Measurements from ENCODE around the gene PEX3.

The PEX3 gene

GRCh38 chr6:143476545-143476944 is 25.9 kb downstream of the PEX3 start:
- no peak for DNase-seq
- no peaks in the 10 kb centered on the region for H3K36me3 ChIP-seq (ENCODE audit: control insufficient read depth, insufficient read depth, low read length)
- WGBS (ENCODE audit: extremely low coverage, insufficient coverage, low lambda C conversion rate): no CpG with 5 or more reads among the region's 1 CpG

GRCh38 chr6:143478479-143479062 is 28.0 kb downstream of the PEX3 start:
- Histone ChIP-seq H3K27ac (ENCODE audit: low read depth, low read length) (no peak overlapping the region), H3K18ac (ENCODE audit: low read length) (no peak overlapping the region), H4K8ac (ENCODE audit: low read depth, low read length) (no peak overlapping the region), H3K56ac (ENCODE audit: low read length) (no peak overlapping the region), H3K4me1 (ENCODE audit: control insufficient read depth, low read depth, low read length) (no peaks in the 10 kb centered on the region), H2AK5ac (ENCODE audit: low read length) (no peak overlapping the region), H3K4me2 (ENCODE audit: low read length) (no peak overlapping the region), H2BK15ac (replicated peaks; ENCODE audit: low read depth) (no peak overlapping the region), H4K5ac (ENCODE audit: low read length) (no peak overlapping the region), H3K79me1 (ENCODE audit: low read length) (no peaks in the 10 kb centered on the region), H3K36me3 (ENCODE audit: control insufficient read depth, insufficient read depth, low read length) (no peaks in the 10 kb centered on the region), H3K79me2 (ENCODE audit: control insufficient read depth, insufficient read depth, low read length) (no peaks in the 10 kb centered on the region), H3K4ac (ENCODE audit: low read depth, low read length) (no peak overlapping the region), H3K4me3 (ENCODE audit: low read length) (no peak overlapping the region), H3K27me3 (ENCODE audit: insufficient read depth, low read length, poor library complexity) (no peaks in the 10 kb centered on the region), H3K9ac (ENCODE audit: low read length) (no peak overlapping the region), H3K23ac (ENCODE audit: low read length) (no peak overlapping the region), H2BK5ac (ENCODE audit: low read length) (no peak overlapping the region), H2BK120ac (ENCODE audit: low read depth, low read length) (no peak overlapping the region)
- no peak for DNase-seq
- WGBS (ENCODE audit: extremely low coverage, insufficient coverage, low lambda C conversion rate): no CpG with 5 or more reads among the region's 3 CpGs

More at GRCh38 chr6:143476545-143476944, 25.9 kb downstream of the PEX3 start:
- Histone ChIP-seq H3K27ac (ENCODE audit: low read depth, low read length) (no peak overlapping the region), H3K4me3 (ENCODE audit: low read length) (no peak overlapping the region), H3K23ac (ENCODE audit: low read length) (no peak overlapping the region), H4K5ac (ENCODE audit: low read length) (no peak overlapping the region), H3K79me1 (ENCODE audit: low read length) (no peaks in the 10 kb centered on the region), H3K9ac (ENCODE audit: low read length) (no peak overlapping the region), H3K56ac (ENCODE audit: low read length) (no peak overlapping the region), H2BK5ac (ENCODE audit: low read length) (no peak overlapping the region), H3K18ac (ENCODE audit: low read length) (no peak overlapping the region), H2BK15ac (replicated peaks; ENCODE audit: low read depth) (no peak overlapping the region), H2AK5ac (ENCODE audit: low read length) (no peak overlapping the region), H3K27me3 (ENCODE audit: insufficient read depth, low read length, poor library complexity) (no peaks in the 10 kb centered on the region), H2BK120ac (ENCODE audit: low read depth, low read length) (no peak overlapping the region), H3K4me1 (ENCODE audit: control insufficient read depth, low read depth, low read length) (no peaks in the 10 kb centered on the region), H3K4me2 (ENCODE audit: low read length) (no peak overlapping the region), H3K79me2 (ENCODE audit: control insufficient read depth, insufficient read depth, low read length) (no peaks in the 10 kb centered on the region), H4K8ac (ENCODE audit: low read depth, low read length) (no peak overlapping the region), H3K4ac (ENCODE audit: low read depth, low read length) (no peak overlapping the region)

GRCh38 chr6:143482593-143482992 is 32.0 kb downstream of the PEX3 start:
- no peak overlapping the region for H2BK15ac ChIP-seq (replicated peaks; ENCODE audit: low read depth)
- H3K4ac ChIP-seq (ENCODE audit: low read depth, low read length): no peak overlapping the region
- no peak overlapping the region for H2BK120ac ChIP-seq (ENCODE audit: low read depth, low read length)
- H3K9ac ChIP-seq (ENCODE audit: low read length): no peak overlapping the region
- no peak overlapping the region for H3K4me2 ChIP-seq (ENCODE audit: low read length)
- WGBS (ENCODE audit: extremely low coverage, insufficient coverage, low lambda C conversion rate): no CpG with 5 or more reads among the region's 2 CpGs
- H3K4me3 ChIP-seq (ENCODE audit: low read length): no peak overlapping the region
- no peak overlapping the region for H3K23ac ChIP-seq (ENCODE audit: low read length)
- no peaks in the 10 kb centered on the region for H3K27me3 ChIP-seq (ENCODE audit: insufficient read depth, low read length, poor library complexity)
- no peaks in the 10 kb centered on the region for H3K79me1 ChIP-seq (ENCODE audit: low read length)
- H3K4me1 ChIP-seq (ENCODE audit: control insufficient read depth, low read depth, low read length): no peaks in the 10 kb centered on the region
- H2AK5ac ChIP-seq (ENCODE audit: low read length): no peak overlapping the region
- no peak overlapping the region for H3K18ac ChIP-seq (ENCODE audit: low read length)
- H4K8ac ChIP-seq (ENCODE audit: low read depth, low read length): no peak overlapping the region
- no peaks in the 10 kb centered on the region for H3K36me3 ChIP-seq (ENCODE audit: control insufficient read depth, insufficient read depth, low read length)
- H3K56ac ChIP-seq (ENCODE audit: low read length): no peak overlapping the region
- H2BK5ac ChIP-seq (ENCODE audit: low read length): no peak overlapping the region
- no peaks in the 10 kb centered on the region for H3K79me2 ChIP-seq (ENCODE audit: control insufficient read depth, insufficient read depth, low read length)
- H3K27ac ChIP-seq (ENCODE audit: low read depth, low read length): no peak overlapping the region
- DNase-seq: no peak
- H4K5ac ChIP-seq (ENCODE audit: low read length): no peak overlapping the region

GRCh38 chr6:143485967-143486366 is 35.4 kb downstream of the PEX3 start:
- H3K79me2 ChIP-seq (ENCODE audit: control insufficient read depth, insufficient read depth, low read length): no peaks in the 10 kb centered on the region
- H3K4me1 ChIP-seq (ENCODE audit: control insufficient read depth, low read depth, low read length): no peaks in the 10 kb centered on the region
- no peaks in the 10 kb centered on the region for H3K27me3 ChIP-seq (ENCODE audit: insufficient read depth, low read length, poor library complexity)
- no CpG with 5 or more reads among the region's 2 CpGs for WGBS (ENCODE audit: extremely low coverage, insufficient coverage, low lambda C conversion rate)
- no peak overlapping the region for H2BK15ac ChIP-seq (replicated peaks; ENCODE audit: low read depth)
- H3K56ac ChIP-seq (ENCODE audit: low read length): no peak overlapping the region
- H4K8ac ChIP-seq (ENCODE audit: low read depth, low read length): no peak overlapping the region
- H3K9ac ChIP-seq (ENCODE audit: low read length): no peak overlapping the region
- H3K4me2 ChIP-seq (ENCODE audit: low read length): no peak overlapping the region
- no peak overlapping the region for H4K5ac ChIP-seq (ENCODE audit: low read length)
- H3K36me3 ChIP-seq (ENCODE audit: control insufficient read depth, insufficient read depth, low read length): no peaks in the 10 kb centered on the region
- H2AK5ac ChIP-seq (ENCODE audit: low read length): no peak overlapping the region
- no peak overlapping the region for H2BK120ac ChIP-seq (ENCODE audit: low read depth, low read length)
- H3K27ac ChIP-seq (ENCODE audit: low read depth, low read length): no peak overlapping the region
- H3K18ac ChIP-seq (ENCODE audit: low read length): no peak overlapping the region
- no peak for DNase-seq
- H3K4me3 ChIP-seq (ENCODE audit: low read length): no peak overlapping the region
- no peaks in the 10 kb centered on the region for H3K79me1 ChIP-seq (ENCODE audit: low read length)
- no peak overlapping the region for H3K23ac ChIP-seq (ENCODE audit: low read length)
- no peak overlapping the region for H3K4ac ChIP-seq (ENCODE audit: low read depth, low read length)
- H2BK5ac ChIP-seq (ENCODE audit: low read length): no peak overlapping the region

- Histone ChIP-seq H3K4me2 (ENCODE audit: low read length) (no peak overlapping the region), H3K79me2 (ENCODE audit: control insufficient read depth, insufficient read depth, low read length) (no peaks in the 10 kb centered on the region), H2AK5ac (ENCODE audit: low read length) (no peak overlapping the region), H2BK120ac (ENCODE audit: low read depth, low read length) (no peak overlapping the region), H3K36me3 (ENCODE audit: control insufficient read depth, insufficient read depth, low read length) (no peaks in the 10 kb centered on the region), H3K27me3 (ENCODE audit: insufficient read depth, low read length, poor library complexity) (no peaks in the 10 kb centered on the region), H3K4me3 (ENCODE audit: low read length) (no peak overlapping the region), H4K8ac (ENCODE audit: low read depth, low read length) (no peak overlapping the region), H3K9ac (ENCODE audit: low read length) (no peak overlapping the region), H3K4ac (ENCODE audit: low read depth, low read length) (no peak overlapping the region), H3K27ac (ENCODE audit: low read depth, low read length) (no peak overlapping the region), H2BK5ac (ENCODE audit: low read length) (no peak overlapping the region), H3K18ac (ENCODE audit: low read length) (no peak overlapping the region), H4K5ac (ENCODE audit: low read length) (no peak overlapping the region), H3K79me1 (ENCODE audit: low read length) (no peaks in the 10 kb centered on the region), H3K23ac (ENCODE audit: low read length) (no peak overlapping the region), H3K56ac (ENCODE audit: low read length) (no peak overlapping the region), H2BK15ac (replicated peaks; ENCODE audit: low read depth) (no peak overlapping the region), H3K4me1 (ENCODE audit: control insufficient read depth, low read depth, low read length) (no peaks in the 10 kb centered on the region)
- DNase-seq: no peak
- no CpG with 5 or more reads among the region's 3 CpGs for WGBS (ENCODE audit: extremely low coverage, insufficient coverage, low lambda C conversion rate)
These were observed 36.1 kb downstream of the PEX3 start for GRCh38 chr6:143486752-143487151.

GRCh38 chr6:143490244-143490643 is 39.6 kb downstream of the PEX3 start:
- Histone ChIP-seq H3K9ac (ENCODE audit: low read length) (no peak overlapping the region), H4K8ac (ENCODE audit: low read depth, low read length) (no peak overlapping the region), H3K4me1 (ENCODE audit: control insufficient read depth, low read depth, low read length) (no peaks in the 10 kb centered on the region), H3K79me1 (ENCODE audit: low read length) (no peaks in the 10 kb centered on the region), H3K56ac (ENCODE audit: low read length) (no peak overlapping the region), H3K23ac (ENCODE audit: low read length) (no peak overlapping the region), H3K36me3 (ENCODE audit: control insufficient read depth, insufficient read depth, low read length) (no peaks in the 10 kb centered on the region), H2AK5ac (ENCODE audit: low read length) (no peak overlapping the region), H3K79me2 (ENCODE audit: control insufficient read depth, insufficient read depth, low read length) (no peaks in the 10 kb centered on the region), H2BK15ac (replicated peaks; ENCODE audit: low read depth) (no peak overlapping the region), H3K4me2 (ENCODE audit: low read length) (no peak overlapping the region), H2BK120ac (ENCODE audit: low read depth, low read length) (no peak overlapping the region), H3K27me3 (ENCODE audit: insufficient read depth, low read length, poor library complexity) (no peaks in the 10 kb centered on the region), H4K5ac (ENCODE audit: low read length) (no peak overlapping the region), H3K18ac (ENCODE audit: low read length) (no peak overlapping the region), H2BK5ac (ENCODE audit: low read length) (no peak overlapping the region), H3K4me3 (ENCODE audit: low read length) (no peak overlapping the region), H3K27ac (ENCODE audit: low read depth, low read length) (no peak overlapping the region), H3K4ac (ENCODE audit: low read depth, low read length) (no peak overlapping the region)
- no CpG with 5 or more reads among the region's 1 CpG for WGBS (ENCODE audit: extremely low coverage, insufficient coverage, low lambda C conversion rate)
- no peak for DNase-seq

Measured in mesendoderm (in vitro differentiated cells).